ENCODE data around the gene FGFBP2. TPM values are rescaled to one million over a fixed set of nuclear protein-coding genes. Genes with fewer than 3 reads are reported as not detected.

FGFBP2 gene
- total RNA-seq, 1 donor from 2014 or later: 0.79 TPM

DNA sequence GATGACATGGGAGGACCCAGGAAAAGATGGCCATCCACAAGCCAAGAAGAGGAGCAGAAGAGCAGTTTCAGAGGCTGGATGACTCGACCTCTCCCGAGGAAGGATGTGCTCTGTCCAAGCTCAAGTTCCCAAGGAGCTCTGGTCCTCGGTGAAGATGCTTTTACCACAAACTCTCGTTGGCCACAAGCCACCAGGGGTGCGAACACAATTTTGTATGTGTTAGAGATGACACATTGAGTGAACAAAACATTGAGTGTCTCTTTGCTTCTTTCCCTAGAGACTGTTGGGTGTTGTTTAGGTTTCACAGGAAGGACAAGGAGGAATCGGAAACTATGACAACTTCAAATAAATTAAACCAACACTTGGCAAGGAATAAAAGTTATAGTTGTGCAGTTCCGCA is 50.7 kb downstream of the FGFBP2 start:
- intact Hi-C loops (cut with micrococcal nuclease): no loop called here
- ATAC-seq: no peak
- DNase-seq: no peak

Other genes with a start within 250 kb of the FGFBP2 start
- gene CD38, start 184.8 kb downstream of the FGFBP2 start, total RNA-seq: 1.7 TPM
- gene FGFBP1, start 24.4 kb downstream of the FGFBP2 start, total RNA-seq: not detected
- 3.2 TPM for gene PROM1, start 120.8 kb upstream of the FGFBP2 start, total RNA-seq

Data from left ventricle myocardium superior (tissue), 1 donor.